DOHH2 (cell line): Measurements from ENCODE around the gene ANKRD40CL.

ENCODE experiments used
- H3F3A ChIP-seq: fragments of 200-600 bp; sonication (generic), shearing (Covaris generic); 2 replicates; pipeline ENCODE4 v1.6.0; 2016; ENCODE audit warnings: antibody characterized with exemption, mild to moderate bottlenecking; ENCODE audit not compliant: control insufficient read depth, insufficient read depth
- H3K27ac ChIP-seq: fragments of 200-600 bp; sonication (generic); 2 replicates; pipeline ENCODE4 v1.5.1; 2014; ENCODE audit warnings: low read depth, mild to moderate bottlenecking, low read length, moderate library complexity
- H3K27me3 ChIP-seq: fragments of 200-600 bp; sonication (generic); 2 replicates; pipeline ENCODE4 v1.6.1; 2014; ENCODE audit warnings: mild to moderate bottlenecking, low read length, mixed read lengths; ENCODE audit not compliant: control insufficient read depth
- H3K36me3 ChIP-seq: fragments of 200-600 bp; sonication (generic); 2 replicates; pipeline ENCODE4 v1.6.1; 2014; ENCODE audit warnings: mild to moderate bottlenecking, low read length, moderate library complexity, mixed read lengths; ENCODE audit not compliant: control insufficient read depth
- H3K4me1 ChIP-seq: fragments of 200-600 bp; sonication (generic); 2 replicates; pipeline ENCODE4 v1.6.1; 2014; ENCODE audit warnings: mild to moderate bottlenecking, low read length, mixed read lengths; ENCODE audit not compliant: control insufficient read depth
- H3K4me2 ChIP-seq: fragments of 200-600 bp; sonication (generic); 2 replicates; pipeline ENCODE4 v1.6.0; 2014; ENCODE audit warnings: mild to moderate bottlenecking, low read length, moderate library complexity
- H3K4me3 ChIP-seq: fragments of 200-600 bp; sonication (generic); 2 replicates; pipeline ENCODE4 v1.5.1; 2014; ENCODE audit warnings: mild to moderate bottlenecking, low read length, mixed read lengths
- H3K79me2 ChIP-seq: fragments of 200-600 bp; sonication (generic); 2 replicates; pipeline ENCODE4 v1.6.1; 2014; ENCODE audit warnings: mild to moderate bottlenecking, low read length, mixed read lengths; ENCODE audit not compliant: control insufficient read depth
- H3K9me2 ChIP-seq: fragments of 200-600 bp; sonication (generic); replicated peaks from 2 replicates; pipeline ENCODE4 v1.6.1; 2014; ENCODE audit warnings: mild to moderate bottlenecking, low read length, mixed read lengths; ENCODE audit not compliant: control insufficient read depth
- H3K9me3 ChIP-seq: fragments of 200-600 bp; sonication (generic); 2 replicates; pipeline ENCODE4 v1.6.1; 2014; ENCODE audit warnings: antibody characterized with exemption, low read length, mixed read lengths; ENCODE audit not compliant: control insufficient read depth, insufficient read depth
- H4K20me1 ChIP-seq: fragments of 200-600 bp; sonication (generic); 2 replicates; pipeline ENCODE4 v1.6.0; 2014; ENCODE audit warnings: low read depth, mild to moderate bottlenecking, antibody characterized with exemption, low read length, moderate library complexity; ENCODE audit not compliant: control insufficient read depth, insufficient read depth
- EZH2phosphoT487 ChIP-seq: fragments of 200-600 bp; sonication (generic); IDR thresholded peaks from 2 replicates; pipeline ENCODE4 v1.6.1; 2017; ENCODE audit warnings: borderline replicate concordance, mild to moderate bottlenecking, antibody characterized with exemption, low read length, moderate library complexity, mixed read lengths
- TF ChIP-seq, protein P1 (sequence below): fragments of 200-600 bp; sonication (generic); IDR thresholded peaks from one replicate; pipeline ENCODE4 v1.5.1; 2014; ENCODE audit warnings: antibody characterized with exemption, mild to moderate bottlenecking, low read depth, low read length; ENCODE audit not compliant: poor library complexity, severe bottlenecking

The ANKRD40CL gene

GRCh38 chr17:50794361-50794760, 27.0 kb upstream of the ANKRD40CL start:
- no peaks in the 10 kb centered on the region for H3K9me2 ChIP-seq
- TF ChIP-seq EZH2phosphoT487 = no peak
- H3K27ac ChIP-seq = no peak overlapping the region
- H3K4me2 ChIP-seq = no peak overlapping the region
- H4K20me1 ChIP-seq = no peaks in the 10 kb centered on the region
- no peaks in the 10 kb centered on the region for H3K4me1 ChIP-seq
- no peaks in the 10 kb centered on the region for H3K79me2 ChIP-seq
- H3K9me3 ChIP-seq = no peaks in the 10 kb centered on the region
- H3K4me3 ChIP-seq = no peak overlapping the region
- H3K27me3 ChIP-seq = peaks cover 3% of the 10 kb centered on the region; the same call in 1 of the 2 replicates
- H3K36me3 ChIP-seq = no peaks in the 10 kb centered on the region
- no peaks in the 10 kb centered on the region for H3F3A ChIP-seq

- H3K4me3 ChIP-seq = no peak overlapping the region
- no peaks in the 10 kb centered on the region for H3K79me2 ChIP-seq
- H3K4me2 ChIP-seq = no peak overlapping the region
- H3K4me1 ChIP-seq = no peaks in the 10 kb centered on the region
- H4K20me1 ChIP-seq = no peaks in the 10 kb centered on the region
- no peak for TF ChIP-seq EZH2phosphoT487
- TF ChIP-seq, protein P1, sequence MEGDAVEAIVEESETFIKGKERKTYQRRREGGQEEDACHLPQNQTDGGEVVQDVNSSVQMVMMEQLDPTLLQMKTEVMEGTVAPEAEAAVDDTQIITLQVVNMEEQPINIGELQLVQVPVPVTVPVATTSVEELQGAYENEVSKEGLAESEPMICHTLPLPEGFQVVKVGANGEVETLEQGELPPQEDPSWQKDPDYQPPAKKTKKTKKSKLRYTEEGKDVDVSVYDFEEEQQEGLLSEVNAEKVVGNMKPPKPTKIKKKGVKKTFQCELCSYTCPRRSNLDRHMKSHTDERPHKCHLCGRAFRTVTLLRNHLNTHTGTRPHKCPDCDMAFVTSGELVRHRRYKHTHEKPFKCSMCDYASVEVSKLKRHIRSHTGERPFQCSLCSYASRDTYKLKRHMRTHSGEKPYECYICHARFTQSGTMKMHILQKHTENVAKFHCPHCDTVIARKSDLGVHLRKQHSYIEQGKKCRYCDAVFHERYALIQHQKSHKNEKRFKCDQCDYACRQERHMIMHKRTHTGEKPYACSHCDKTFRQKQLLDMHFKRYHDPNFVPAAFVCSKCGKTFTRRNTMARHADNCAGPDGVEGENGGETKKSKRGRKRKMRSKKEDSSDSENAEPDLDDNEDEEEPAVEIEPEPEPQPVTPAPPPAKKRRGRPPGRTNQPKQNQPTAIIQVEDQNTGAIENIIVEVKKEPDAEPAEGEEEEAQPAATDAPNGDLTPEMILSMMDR = no peak
- H3F3A ChIP-seq = no peaks in the 10 kb centered on the region
- no peaks in the 10 kb centered on the region for H3K9me2 ChIP-seq
- H3K27ac ChIP-seq = no peak overlapping the region
- H3K36me3 ChIP-seq = no peaks in the 10 kb centered on the region
- H3K27me3 ChIP-seq = peaks cover 3% of the 10 kb centered on the region; the same call in 1 of the 2 replicates
- H3K9me3 ChIP-seq = no peaks in the 10 kb centered on the region
Observed at GRCh38 chr17:50793007-50793406, 25.7 kb upstream of the ANKRD40CL start.

DNA sequence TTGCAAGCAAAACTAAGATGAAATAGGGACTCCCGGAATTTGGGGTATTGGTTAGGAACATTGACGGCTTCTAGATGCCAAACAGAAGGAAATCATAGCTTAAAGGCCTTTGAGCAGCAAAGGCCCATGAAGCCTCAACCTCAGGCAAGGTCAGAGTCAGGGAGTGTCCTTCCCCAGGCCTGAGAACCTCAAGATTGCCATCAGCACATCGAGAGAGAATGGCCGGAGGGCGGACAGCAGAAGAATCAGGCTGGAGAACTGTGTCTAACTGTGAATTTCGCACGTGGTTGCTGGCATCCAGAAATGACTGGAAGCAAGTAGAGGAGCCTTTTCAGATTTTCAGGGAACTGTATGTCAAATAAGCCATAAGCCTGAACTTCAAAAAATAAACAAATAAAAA, 24.8 kb upstream of the ANKRD40CL start:
- H3K4me1 ChIP-seq = no peaks in the 10 kb centered on the region
- peaks cover 3% of the 10 kb centered on the region; the same call in 1 of the 2 replicates for H3K27me3 ChIP-seq
- H3K36me3 ChIP-seq = no peaks in the 10 kb centered on the region
- H3K9me3 ChIP-seq = no peaks in the 10 kb centered on the region
- H3K27ac ChIP-seq = no peak overlapping the region
- H3F3A ChIP-seq = no peaks in the 10 kb centered on the region
- H3K4me3 ChIP-seq = no peak overlapping the region
- H3K4me2 ChIP-seq = no peak overlapping the region
- TF ChIP-seq EZH2phosphoT487 = no peak
- TF ChIP-seq, protein P1 = no peak
- H3K79me2 ChIP-seq = no peaks in the 10 kb centered on the region
- H3K9me2 ChIP-seq = no peaks in the 10 kb centered on the region
- H4K20me1 ChIP-seq = no peaks in the 10 kb centered on the region

DNA sequence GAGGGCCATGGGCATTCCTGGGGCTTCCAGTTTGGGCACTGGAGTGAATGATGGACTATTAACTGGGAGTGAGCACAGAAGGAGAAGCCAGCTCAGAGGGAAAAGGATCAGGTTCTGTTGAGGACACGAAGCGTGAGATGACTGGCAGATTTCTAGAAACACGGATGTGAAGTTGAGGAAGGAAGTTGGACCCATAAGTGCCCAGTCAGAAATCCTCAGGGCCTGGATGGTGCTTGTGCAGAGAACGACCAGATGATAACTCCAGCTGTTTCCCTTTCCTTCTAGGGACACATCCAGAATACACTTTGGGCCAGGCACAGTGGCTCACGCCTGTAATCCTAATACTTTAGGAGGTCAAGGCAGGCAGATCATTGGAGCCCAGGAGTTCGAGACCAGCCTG, 23.3 kb upstream of the ANKRD40CL start:
- Histone ChIP-seq H3F3A (no peaks in the 10 kb centered on the region), H3K36me3 (no peaks in the 10 kb centered on the region), H3K4me2 (no peak overlapping the region), H3K4me3 (no peak overlapping the region), H3K9me2 (no peaks in the 10 kb centered on the region), H4K20me1 (no peaks in the 10 kb centered on the region), H3K27ac (no peak overlapping the region), H3K4me1 (no peaks in the 10 kb centered on the region), H3K9me3 (no peaks in the 10 kb centered on the region), H3K27me3 (peaks cover 3% of the 10 kb centered on the region; the same call in 1 of the 2 replicates), H3K79me2 (no peaks in the 10 kb centered on the region)
- no peak for TF ChIP-seq EZH2phosphoT487
- TF ChIP-seq, protein P1 = no peak
